Sigmoid colon (tissue), 7 donors: Measurements from ENCODE around the gene KRT79. TPM values are rescaled to one million over a fixed set of nuclear protein-coding genes. Genes with fewer than 3 reads are reported as not detected.

Experiments used
- DNase-seq: peaks from one replicate; pipeline ENCODE4 v3.0.0-alpha.2; 2019
- H3K27ac ChIP-seq, 4 donors: fragments of 200-600 bp; sonication (generic); one replicate each; pipeline ENCODE4 v1.5.1; 2016 to 2019; ENCODE audit warnings: mild to moderate bottlenecking in 1 of 4
- H3K27me3 ChIP-seq, 3 donors: fragments of 200-600 bp; sonication (generic); one replicate each; pipeline ENCODE4 v1.5.1; 2019; ENCODE audit warnings: mild to moderate bottlenecking in 1 of 3
- H3K36me3 ChIP-seq, 4 donors: fragments of 200-600 bp; sonication (generic); one replicate each; pipeline ENCODE4 v1.5.1; 2016 to 2019
- H3K4me1 ChIP-seq, 4 donors: fragments of 200-600 bp; sonication (generic); one replicate each; pipeline ENCODE4 v1.5.1; 2017 to 2019
- H3K4me3 ChIP-seq, 4 donors: fragments of 200-600 bp; sonication (generic); one replicate each; pipeline ENCODE4 v1.5.1; 2017 to 2019; ENCODE audit warnings: mild to moderate bottlenecking in 2 of 4, moderate library complexity in 1 of 4
- H3K9me3 ChIP-seq, 4 donors: fragments of 200-600 bp in 3 of 4; sonication (generic) in 3 of 4; one replicate each; pipeline versions ENCODE4 v1.5.1 to v1.6.1; 2013 to 2019
- EP300 ChIP-seq, 4 donors: sonication (generic); formaldehyde crosslinking; IDR thresholded peaks; one replicate each; pipeline ENCODE4 v1.6.1; 2017; ENCODE audit warnings: antibody characterized with exemption in 4 of 4
- POLR2A ChIP-seq, 2 donors: fragments of 450-650 bp; IDR thresholded peaks; one replicate each; pipeline ENCODE4 v1.6.1; 2016; ENCODE audit warnings: antibody characterized with exemption in 2 of 2, mild to moderate bottlenecking in 2 of 2, moderate library complexity in 2 of 2
- POLR2AphosphoS5 ChIP-seq, 4 donors: sonication (generic); formaldehyde crosslinking; IDR thresholded peaks; one replicate each; pipeline ENCODE4 v1.6.1; 2017; ENCODE audit warnings: antibody characterized with exemption in 4 of 4
- WGBS, 2 donors: extraction: QIAGEN DNeasy Blood & Tissue Kit; methylation state at CpG; one replicate each; pipeline ENCODE4 v1.1.7; 2013; 5-methylcytosine and 5-hydroxymethylcytosine counted together
- intact Hi-C: fragments of 100-400 bp; cut with DNase I; formaldehyde crosslinking; loops from one replicate; pipeline ENCODE4 v1.15.1; 2023
- polyA plus RNA-seq, 3 donors: library from polyadenylated mRNA; stranded (reverse); fragments of 200-250 nt; gene quantifications; one replicate each; pipeline ENCODE4 v1.2.3, GENCODE V29; 2013
- total RNA-seq, 4 donors: library from RNA; depleted of rRNA; stranded (reverse); fragments of >200 nt; gene quantifications; one replicate each; pipeline ENCODE4 v1.1.0, GENCODE V29; 2016
- TF ChIP-seq, protein P1 (sequence below), 4 experiments: fragments of 450-650 bp in 3 of 4; fragments of 200-600 bp in 1 of 4; IDR thresholded peaks; one replicate each; pipeline ENCODE4 v1.5.1; 2016 to 2019; ENCODE audit warnings: antibody characterized with exemption in 4 of 4, mild to moderate bottlenecking in 3 of 4, moderate library complexity in 2 of 4
- donor health status: healthy with polysubstance abuse.
- donor health status: Bipolar disorder and iron deficiency.
- donor health status: healthy.

The KRT79 gene
- total and polyA plus RNA-seq, 7 donors: 0.16 TPM; not detected in 6

DNA sequence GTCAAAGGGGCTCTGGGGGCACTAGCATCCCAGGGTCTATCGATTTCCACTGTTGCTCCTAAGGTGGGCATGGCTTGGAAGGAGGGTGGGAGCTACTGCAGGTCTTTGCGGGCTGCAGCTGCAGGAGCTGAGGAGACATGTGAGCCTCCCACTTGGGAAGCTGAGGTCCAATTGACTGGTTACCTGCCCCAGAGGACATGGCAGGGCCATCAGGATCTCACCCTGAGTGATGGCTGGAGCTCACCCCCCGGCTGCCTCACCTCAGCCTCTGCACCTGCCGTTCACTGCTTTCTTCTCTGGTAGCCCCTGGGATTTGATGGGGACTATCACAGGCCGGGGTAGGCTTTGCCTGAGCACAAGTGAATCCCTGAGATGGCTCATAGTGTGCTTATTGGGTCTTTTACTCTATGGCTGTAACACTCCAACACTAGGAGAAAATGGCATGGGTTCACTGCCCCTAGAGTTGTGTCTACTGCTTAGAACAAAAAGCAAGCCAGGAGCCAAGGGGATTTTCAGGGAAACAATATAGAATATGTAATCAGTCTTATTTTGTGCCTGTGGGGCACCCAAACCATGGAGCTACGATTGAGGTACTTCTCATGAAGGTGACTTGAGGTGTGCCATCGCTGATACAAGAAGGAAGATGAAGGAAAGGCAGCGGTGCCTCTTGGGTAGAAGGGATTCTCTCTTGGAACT, 17.0 kb downstream of the KRT79 start:
- no peaks in the 10 kb centered on the region for H3K9me3 ChIP-seq
- TF ChIP-seq EP300 (IDR thresholded peaks at IDR 0.05) (no peak), POLR2AphosphoS5 (IDR thresholded peaks at IDR 0.05) (no peak), POLR2A (IDR thresholded peaks at IDR 0.05) (no peak)
- TF ChIP-seq, protein P1, sequence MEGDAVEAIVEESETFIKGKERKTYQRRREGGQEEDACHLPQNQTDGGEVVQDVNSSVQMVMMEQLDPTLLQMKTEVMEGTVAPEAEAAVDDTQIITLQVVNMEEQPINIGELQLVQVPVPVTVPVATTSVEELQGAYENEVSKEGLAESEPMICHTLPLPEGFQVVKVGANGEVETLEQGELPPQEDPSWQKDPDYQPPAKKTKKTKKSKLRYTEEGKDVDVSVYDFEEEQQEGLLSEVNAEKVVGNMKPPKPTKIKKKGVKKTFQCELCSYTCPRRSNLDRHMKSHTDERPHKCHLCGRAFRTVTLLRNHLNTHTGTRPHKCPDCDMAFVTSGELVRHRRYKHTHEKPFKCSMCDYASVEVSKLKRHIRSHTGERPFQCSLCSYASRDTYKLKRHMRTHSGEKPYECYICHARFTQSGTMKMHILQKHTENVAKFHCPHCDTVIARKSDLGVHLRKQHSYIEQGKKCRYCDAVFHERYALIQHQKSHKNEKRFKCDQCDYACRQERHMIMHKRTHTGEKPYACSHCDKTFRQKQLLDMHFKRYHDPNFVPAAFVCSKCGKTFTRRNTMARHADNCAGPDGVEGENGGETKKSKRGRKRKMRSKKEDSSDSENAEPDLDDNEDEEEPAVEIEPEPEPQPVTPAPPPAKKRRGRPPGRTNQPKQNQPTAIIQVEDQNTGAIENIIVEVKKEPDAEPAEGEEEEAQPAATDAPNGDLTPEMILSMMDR (IDR thresholded peaks at IDR 0.05): no peak
- intact Hi-C loops: no loop called here
- DNase-seq: no peak
- peaks cover 0 to 6% (median 0%) of the 10 kb centered on the region in 3 donors for H3K27me3 ChIP-seq
- 89 to 93% methylated on average over 8 of the region's 8 CpGs for WGBS, 2 donors
- H3K4me3 ChIP-seq: no peak overlapping the region
- no peak overlapping the region for H3K27ac ChIP-seq
- peaks cover 0 to 11% (median under 1%) of the 10 kb centered on the region in 4 donors for H3K4me1 ChIP-seq
- H3K36me3 ChIP-seq: no peaks in the 10 kb centered on the region

DNA sequence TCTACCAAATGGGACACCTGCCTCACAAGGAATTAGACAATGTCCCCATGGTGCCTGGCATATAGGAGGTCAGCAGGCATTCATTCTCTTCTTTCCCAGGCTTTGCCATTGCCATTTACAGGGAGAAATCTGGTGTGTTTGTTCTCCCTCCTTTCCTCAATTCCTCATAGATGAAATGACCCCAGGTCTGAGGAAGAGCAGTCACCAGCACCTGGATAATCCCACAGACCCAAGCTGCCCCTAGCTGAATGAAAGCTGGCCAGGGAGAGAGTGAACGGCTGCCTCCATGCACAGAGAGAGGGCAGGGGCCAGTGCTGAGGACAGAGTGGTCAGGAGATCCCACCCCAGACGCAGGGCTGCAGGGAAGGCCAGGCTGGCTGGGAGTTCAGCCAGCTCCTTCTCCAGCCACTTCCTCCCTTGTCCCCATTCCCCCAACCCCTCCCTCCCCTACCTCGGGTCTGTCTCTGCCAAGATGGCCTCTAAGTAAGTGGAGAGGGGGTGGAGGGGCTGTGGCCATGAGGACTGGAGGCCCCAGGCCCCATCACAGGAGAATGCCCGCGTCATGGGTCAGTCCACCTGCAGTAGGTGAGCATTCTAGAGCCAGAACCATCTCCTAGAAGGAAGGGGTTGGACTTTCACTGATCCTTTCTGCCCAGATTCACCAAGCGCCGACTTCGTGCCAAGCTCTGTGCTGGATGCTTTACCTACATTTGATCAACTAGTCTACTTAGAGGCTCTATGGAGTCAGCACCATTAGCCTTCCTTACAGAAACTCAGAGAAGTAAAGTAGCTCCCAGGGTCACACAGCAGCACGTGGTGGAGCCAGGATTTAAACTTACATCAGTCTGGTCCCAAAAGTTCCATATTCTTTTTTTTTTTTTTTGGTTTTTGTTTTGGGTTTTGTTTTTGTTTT, 18.2 kb downstream of the KRT79 start:
- H3K36me3 ChIP-seq: no peaks in the 10 kb centered on the region
- WGBS, 2 donors: 78 to 79% methylated on average over 9 of the region's 9 CpGs
- peaks cover 0 to 7% (median 0%) of the 10 kb centered on the region in 4 donors for H3K4me1 ChIP-seq
- DNase-seq: no peak
- TF ChIP-seq, protein P1 (IDR thresholded peaks at IDR 0.05): no peak
- TF ChIP-seq POLR2A (IDR thresholded peaks at IDR 0.05): no peak
- TF ChIP-seq POLR2AphosphoS5 (IDR thresholded peaks at IDR 0.05): no peak
- no peak for TF ChIP-seq EP300 (IDR thresholded peaks at IDR 0.05)
- peaks cover 0 to 6% (median 0%) of the 10 kb centered on the region in 3 donors for H3K27me3 ChIP-seq
- no peaks in the 10 kb centered on the region for H3K9me3 ChIP-seq
- H3K4me3 ChIP-seq: no peak overlapping the region
- H3K27ac ChIP-seq: no peak overlapping the region
- intact Hi-C loops: no loop called here

GRCh38 chr12:52815161-52815560, 18.9 kb downstream of the KRT79 start:
- H3K36me3 ChIP-seq: no peaks in the 10 kb centered on the region
- DNase-seq: no peak
- WGBS, 2 donors: 94 to 96% methylated on average over 4 of the region's 4 CpGs
- H3K27ac ChIP-seq: no peak overlapping the region
- H3K4me3 ChIP-seq: no peak overlapping the region
- H3K9me3 ChIP-seq: no peaks in the 10 kb centered on the region
- H3K27me3 ChIP-seq: peaks cover 0 to 6% (median 0%) of the 10 kb centered on the region in 3 donors
- peaks cover 0 to 7% (median 0%) of the 10 kb centered on the region in 4 donors for H3K4me1 ChIP-seq
- TF ChIP-seq POLR2A (IDR thresholded peaks at IDR 0.05): no peak
- no peak for TF ChIP-seq EP300 (IDR thresholded peaks at IDR 0.05)
- TF ChIP-seq POLR2AphosphoS5 (IDR thresholded peaks at IDR 0.05): no peak
- TF ChIP-seq, protein P1 (IDR thresholded peaks at IDR 0.05): no peak
- intact Hi-C loops: no loop called here

GRCh38 chr12:52814710-52815155, 19.4 kb downstream of the KRT79 start:
- no peak for TF ChIP-seq POLR2A (IDR thresholded peaks at IDR 0.05)
- TF ChIP-seq POLR2AphosphoS5 (IDR thresholded peaks at IDR 0.05): no peak
- TF ChIP-seq EP300 (IDR thresholded peaks at IDR 0.05): no peak
- TF ChIP-seq, protein P1 (IDR thresholded peaks at IDR 0.05): no peak

More at GRCh38 chr12:52814710-52815155, 19.4 kb downstream of the KRT79 start:
- DNase-seq: no peak
- peaks cover 0 to 7% (median 0%) of the 10 kb centered on the region in 4 donors for H3K4me1 ChIP-seq
- intact Hi-C loops: no loop called here
- H3K9me3 ChIP-seq: no peaks in the 10 kb centered on the region
- 78 to 85% methylated on average over 4 of the region's 4 CpGs for WGBS, 2 donors
- no peaks in the 10 kb centered on the region for H3K36me3 ChIP-seq
- no peak overlapping the region for H3K27ac ChIP-seq
- H3K27me3 ChIP-seq: peaks cover 0 to 3% (median 0%) of the 10 kb centered on the region in 3 donors
- H3K4me3 ChIP-seq: no peak overlapping the region
